Measurements from ENCODE around the gene UBE2R2. TPM values are rescaled to one million over a fixed set of nuclear protein-coding genes. Genes with fewer than 3 reads are reported as not detected.

Gene UBE2R2, protein sequence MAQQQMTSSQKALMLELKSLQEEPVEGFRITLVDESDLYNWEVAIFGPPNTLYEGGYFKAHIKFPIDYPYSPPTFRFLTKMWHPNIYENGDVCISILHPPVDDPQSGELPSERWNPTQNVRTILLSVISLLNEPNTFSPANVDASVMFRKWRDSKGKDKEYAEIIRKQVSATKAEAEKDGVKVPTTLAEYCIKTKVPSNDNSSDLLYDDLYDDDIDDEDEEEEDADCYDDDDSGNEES
- total RNA-seq = 20.0 and 26.0 TPM in 2 replicates

DNA sequence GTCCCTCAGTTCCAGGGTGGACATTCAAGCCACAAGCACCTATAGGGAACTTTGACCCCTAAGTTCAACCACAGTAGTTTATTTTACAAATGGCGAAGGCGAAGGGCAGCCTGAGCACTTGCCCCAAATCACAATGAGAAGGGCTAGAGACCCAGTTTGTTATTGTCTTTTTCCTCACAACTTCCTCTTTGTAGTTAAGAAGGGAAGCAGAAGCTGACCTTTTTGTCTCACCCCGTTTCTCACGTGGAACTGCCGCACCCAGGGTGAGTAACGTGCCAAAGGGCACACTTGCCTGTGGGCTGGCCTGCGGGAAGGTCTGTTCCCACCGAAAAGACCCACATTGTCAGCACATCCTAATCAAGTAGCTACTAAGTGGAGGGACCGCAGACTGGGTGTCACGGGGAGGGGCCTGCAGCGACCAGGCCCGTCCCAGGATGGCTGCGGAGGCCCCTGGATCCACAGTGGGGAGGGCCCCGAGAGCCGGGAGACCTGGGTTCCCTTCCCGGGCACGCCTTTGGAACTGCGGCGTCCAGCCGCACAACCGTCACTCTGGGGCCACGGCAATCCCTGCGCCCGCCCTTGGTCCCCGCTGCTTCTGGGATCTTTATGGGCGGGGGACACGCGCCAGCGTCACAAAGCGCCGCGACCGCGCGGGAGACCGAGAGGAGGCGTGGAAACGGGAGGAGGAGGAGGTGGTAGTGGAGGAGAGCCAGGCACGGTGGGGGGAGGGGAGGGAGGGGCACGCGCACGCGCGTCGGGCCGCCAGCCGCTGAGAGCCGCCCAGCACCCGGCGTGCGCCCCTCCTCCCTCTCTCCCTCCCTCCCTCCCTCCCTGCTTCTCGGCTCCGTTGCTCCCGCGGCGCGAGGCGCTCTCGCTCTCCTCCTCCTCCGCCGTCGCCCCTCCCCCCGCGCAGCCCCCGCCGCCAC is at the start of gene UBE2R2:
Gene UBE2R2, plus strand, starts transcription at position 834 of the 926 bp plus-strand sequence. CDS start 598 bp downstream, outside the sequence.

DNA sequence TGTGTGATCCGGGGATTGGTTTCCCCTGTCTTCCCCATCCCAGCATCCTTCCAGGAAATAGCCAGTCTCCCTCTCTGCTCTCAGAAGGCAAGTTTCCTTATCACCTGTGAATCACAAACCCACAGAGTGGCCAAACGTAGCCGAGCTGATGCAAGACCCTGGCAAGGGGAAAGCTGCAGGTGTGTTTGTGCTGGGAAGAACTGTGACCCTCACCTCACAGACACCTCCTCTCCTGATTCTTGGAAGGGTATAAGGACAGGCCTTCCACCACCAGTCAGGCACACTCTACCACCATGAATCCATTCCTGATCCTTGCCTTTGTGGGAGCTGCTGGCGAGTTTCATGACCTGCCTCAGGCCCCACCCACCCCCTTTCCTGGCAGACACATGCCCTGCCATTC is 21.7 kb upstream of the UBE2R2 start, which contains the start of gene PRSS3:
Gene PRSS3, plus strand, starts transcription at position 281 of the 400 bp plus-strand sequence. Its CDS starts 13 bp downstream, at position 294.

Other genes starting within 250 kb of the UBE2R2 start
- 0.89 and 12.2 TPM in 2 replicates for gene PRSS3, start 21.6 kb upstream of the UBE2R2 start, total RNA-seq
- 34.0 and 35.5 TPM in 2 replicates for gene UBAP2, start 231.7 kb downstream of the UBE2R2 start, total RNA-seq

Data from mesangial cell (primary cell).